PC-9 (cell line): ENCODE data around the gene AIRE. TPM values are rescaled to one million over a fixed set of nuclear protein-coding genes. Genes with fewer than 3 reads are reported as not detected.

Experiments used
- BruUV-seq: library from RNA; stranded (reverse); fragments of 400-500 nt; replicated peaks from 2 replicates; lab custom pipeline; 2021; lab: Mats Ljungman, UMichigan
- CTCF ChIA-PET: fragments of 300-600 bp; sonication (Branson Sonifier 250); formaldehyde crosslinking; loops from one replicate; lab custom pipeline; 2022; ENCODE audit warnings: antibody characterized with exemption; lab: Charles Lee
- POLR2A ChIA-PET: fragments of 300-600 bp; sonication (Branson Sonifier 250); formaldehyde crosslinking; loops from one replicate; lab custom pipeline; 2022; ENCODE audit warnings: antibody characterized with exemption; ENCODE audit not compliant: unreplicated experiment; lab: Charles Lee
- DNase-seq, 2 experiments: peaks; one replicate each; pipeline versions ENCODE4 v3.0.0 to v3.0.0-alpha.2; 2015 to 2022; ENCODE audit warnings: mixed read lengths in 1 of 2
- H2AFZ ChIP-seq: fragments of 200-600 bp; sonication (generic); 2 replicates; pipeline ENCODE4 v1.8.1; 2017; ENCODE audit warnings: antibody characterized with exemption
- H3F3A ChIP-seq: fragments of 200-600 bp; sonication (generic); 2 replicates; pipeline ENCODE4 v1.8.1; 2017; ENCODE audit warnings: antibody characterized with exemption, mild to moderate bottlenecking, low read depth; ENCODE audit not compliant: insufficient read depth
- H3K27ac ChIP-seq: fragments of 200-600 bp; sonication (generic); 2 replicates; pipeline ENCODE4 v1.6.1; 2016; ENCODE audit warnings: mixed run types
- H3K27me3 ChIP-seq: fragments of 200-600 bp; sonication (generic); 2 replicates; pipeline ENCODE4 v1.6.1; 2016; ENCODE audit warnings: low read depth, mixed run types; ENCODE audit not compliant: insufficient read depth
- H3K36me3 ChIP-seq: fragments of 200-600 bp; sonication (generic); 2 replicates; pipeline ENCODE4 v1.6.1; 2016; ENCODE audit warnings: low read depth, mixed run types
- H3K4me1 ChIP-seq: fragments of 200-600 bp; sonication (generic); replicated peaks from 2 replicates; pipeline ENCODE4 v1.6.1; 2016; ENCODE audit warnings: mixed run types; ENCODE audit not compliant: insufficient read depth
- H3K4me2 ChIP-seq: fragments of 200-600 bp; sonication (generic); 2 replicates; pipeline ENCODE4 v1.6.1; 2017; ENCODE audit warnings: mixed run types
- H3K4me3 ChIP-seq: fragments of 200-600 bp; sonication (generic); 2 replicates; pipeline ENCODE4 v1.6.1; 2016; ENCODE audit warnings: mixed run types
- H3K79me2 ChIP-seq: fragments of 200-600 bp; sonication (generic); 2 replicates; pipeline ENCODE4 v1.6.1; 2017; ENCODE audit warnings: low read depth, mixed run types
- H3K9me2 ChIP-seq: fragments of 200-600 bp; sonication (generic); 2 replicates; pipeline ENCODE4 v1.8.1; 2017; ENCODE audit warnings: mild to moderate bottlenecking; ENCODE audit not compliant: insufficient read depth
- H3K9me3 ChIP-seq: fragments of 200-600 bp; sonication (generic); 2 replicates; pipeline ENCODE4 v1.8.1; 2016; ENCODE audit warnings: low read depth; ENCODE audit not compliant: insufficient read depth
- H4K20me1 ChIP-seq: fragments of 200-600 bp; sonication (generic); 2 replicates; pipeline ENCODE4 v1.8.1; 2017; ENCODE audit not compliant: insufficient read depth
- CTCF ChIP-seq: fragments of 200-600 bp; sonication (generic); conservative IDR thresholded peaks from 2 replicates; pipeline ENCODE4 v1.6.1; 2017; ENCODE audit warnings: mixed run types, antibody characterized with exemption, mild to moderate bottlenecking, moderate library complexity
- EZH2 ChIP-seq: fragments of 200-600 bp; sonication (generic); IDR thresholded peaks from 2 replicates; pipeline ENCODE4 v1.8.0; 2017; ENCODE audit warnings: antibody characterized with exemption, low read depth
- intact Hi-C: fragments of 100-400 bp; cut with micrococcal nuclease; formaldehyde crosslinking; loops from one replicate; pipeline ENCODE4 v1.10.0; 2022; ENCODE audit not compliant: unreplicated experiment
- total RNA-seq: library from RNA; stranded (reverse); gene quantifications from 2 replicates; pipeline ENCODE4 v1.2.3, GENCODE V29; 2021

AIRE gene
- total RNA-seq, 1 experiment from 2014 or later: not detected

DNA sequence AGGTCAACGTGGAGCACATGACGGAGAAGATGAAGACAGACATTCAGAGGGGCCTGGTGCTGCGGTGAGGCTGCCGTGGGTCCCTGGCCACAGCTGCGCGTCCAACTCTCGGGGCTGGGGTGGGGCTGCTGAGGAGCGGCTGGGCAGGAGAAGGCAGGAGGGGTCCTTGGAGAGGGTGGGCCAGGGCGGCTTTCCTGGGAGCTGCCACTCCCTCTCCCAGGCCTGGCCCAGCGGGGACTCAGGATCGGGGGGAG, 39.1 kb downstream of the AIRE start:
- Histone ChIP-seq H3K4me2 (no peak overlapping the region), H3F3A (peaks cover 2% of the 10 kb centered on the region; the same call in 1 of the 2 replicates), H3K79me2 (no peaks in the 10 kb centered on the region), H3K27me3 (no peaks in the 10 kb centered on the region), H3K4me1 (no peaks in the 10 kb centered on the region), H3K4me3 (no peak overlapping the region), H3K9me2 (no peaks in the 10 kb centered on the region), H2AFZ (no peak overlapping the region), H3K27ac (no peak overlapping the region), H3K36me3 (no peaks in the 10 kb centered on the region), H4K20me1 (no peaks in the 10 kb centered on the region), H3K9me3 (no peaks in the 10 kb centered on the region)
- ChIA-PET CTCF (no interaction called here), POLR2A (no interaction called here)
- intact Hi-C loops: no loop called here
- no peak for DNase-seq
- TF ChIP-seq EZH2 (no peak), CTCF (no peak)
- BruUV-seq: no TSS peak

GRCh38 chr21:44325386-44326271, 40.0 kb downstream of the AIRE start:
- no peaks in the 10 kb centered on the region for H3K9me2 ChIP-seq
- H3K36me3 ChIP-seq: no peaks in the 10 kb centered on the region
- no peak overlapping the region for H3K4me3 ChIP-seq
- H3K27me3 ChIP-seq: no peaks in the 10 kb centered on the region
- no peaks in the 10 kb centered on the region for H4K20me1 ChIP-seq
- CTCF ChIA-PET: no interaction called here
- no peak overlapping the region for H3K4me2 ChIP-seq
- no peaks in the 10 kb centered on the region for H3K4me1 ChIP-seq
- H3F3A ChIP-seq: peaks cover 2% of the 10 kb centered on the region; the same call in 1 of the 2 replicates
- no peak for TF ChIP-seq EZH2
- TF ChIP-seq CTCF: no peak
- BruUV-seq: no TSS peak
- H2AFZ ChIP-seq: no peak overlapping the region
- no peaks in the 10 kb centered on the region for H3K79me2 ChIP-seq
- H3K9me3 ChIP-seq: no peaks in the 10 kb centered on the region
- POLR2A ChIA-PET: no interaction called here
- intact Hi-C loops: no loop called here
- DNase-seq: no peak
- no peak overlapping the region for H3K27ac ChIP-seq

- Histone ChIP-seq H4K20me1 (no peaks in the 10 kb centered on the region), H3K9me3 (no peaks in the 10 kb centered on the region), H3K27me3 (no peaks in the 10 kb centered on the region), H3K4me2 (no peak overlapping the region), H3F3A (peaks cover 2% of the 10 kb centered on the region; the same call in 1 of the 2 replicates), H3K27ac (no peak overlapping the region), H3K79me2 (no peaks in the 10 kb centered on the region), H3K36me3 (no peaks in the 10 kb centered on the region), H3K9me2 (no peaks in the 10 kb centered on the region), H3K4me1 (no peaks in the 10 kb centered on the region), H3K4me3 (no peak overlapping the region), H2AFZ (no peak overlapping the region)
- BruUV-seq: no TSS peak
- no peak for DNase-seq
- intact Hi-C loops: no loop called here
- CTCF ChIA-PET: no interaction called here
- POLR2A ChIA-PET: no interaction called here
- TF ChIP-seq CTCF (no peak), EZH2 (no peak)
These were observed 40.6 kb downstream of the AIRE start for GRCh38 chr21:44326272-44326647.
